ENCODE results near the gene COA6.
"Not testable (repeated sequence)": the region's sequence is repeated elsewhere in the genome, so short reads cannot be mapped to it uniquely, and the experiment has no call there.

COA6 gene

GRCh38 chr1:234369784-234370183 is 3.5 kb upstream of the COA6 start:
- peak; percentile 75 for DNase-seq (ENCODE audit: low read depth)

DNA sequence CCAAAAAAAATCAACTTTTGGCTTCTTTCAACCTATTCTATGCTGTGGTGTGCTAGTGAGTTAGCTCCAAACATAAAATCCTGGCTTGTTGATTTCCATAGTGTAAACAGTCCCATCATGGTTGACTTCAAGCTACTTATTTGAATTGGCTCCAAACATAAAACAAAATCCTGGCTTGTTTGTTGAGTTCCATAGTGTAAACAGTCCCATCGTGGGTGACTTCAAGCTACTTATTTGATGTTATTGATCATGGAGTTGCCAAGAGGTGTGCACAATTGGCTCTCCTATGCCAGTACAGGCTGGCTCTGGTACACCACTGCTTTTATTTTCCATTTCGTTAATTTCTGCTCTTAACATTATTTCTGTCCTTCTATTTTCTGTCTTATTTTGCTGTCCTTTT is 1.8 kb upstream of the COA6 start:
- DNase-seq (ENCODE audit: low read depth): no peak

GRCh38 chr1:234372011-234372757 is 1.1 kb upstream of the COA6 start:
- no peak for DNase-seq (ENCODE audit: low read depth)

- DNase-seq (ENCODE audit: low read depth): no peak
These were observed 651 bp downstream of the COA6 start for GRCh38 chr1:234373959-234374254.

- peak; percentile 15 for DNase-seq (ENCODE audit: low read depth)
These were observed 2.4 kb downstream of the COA6 start for GRCh38 chr1:234375672-234376071.

GRCh38 chr1:234379591-234380109 is 6.4 kb downstream of the COA6 start:
- not testable (repeated sequence) for DNase-seq (ENCODE audit: low read depth)

DNA sequence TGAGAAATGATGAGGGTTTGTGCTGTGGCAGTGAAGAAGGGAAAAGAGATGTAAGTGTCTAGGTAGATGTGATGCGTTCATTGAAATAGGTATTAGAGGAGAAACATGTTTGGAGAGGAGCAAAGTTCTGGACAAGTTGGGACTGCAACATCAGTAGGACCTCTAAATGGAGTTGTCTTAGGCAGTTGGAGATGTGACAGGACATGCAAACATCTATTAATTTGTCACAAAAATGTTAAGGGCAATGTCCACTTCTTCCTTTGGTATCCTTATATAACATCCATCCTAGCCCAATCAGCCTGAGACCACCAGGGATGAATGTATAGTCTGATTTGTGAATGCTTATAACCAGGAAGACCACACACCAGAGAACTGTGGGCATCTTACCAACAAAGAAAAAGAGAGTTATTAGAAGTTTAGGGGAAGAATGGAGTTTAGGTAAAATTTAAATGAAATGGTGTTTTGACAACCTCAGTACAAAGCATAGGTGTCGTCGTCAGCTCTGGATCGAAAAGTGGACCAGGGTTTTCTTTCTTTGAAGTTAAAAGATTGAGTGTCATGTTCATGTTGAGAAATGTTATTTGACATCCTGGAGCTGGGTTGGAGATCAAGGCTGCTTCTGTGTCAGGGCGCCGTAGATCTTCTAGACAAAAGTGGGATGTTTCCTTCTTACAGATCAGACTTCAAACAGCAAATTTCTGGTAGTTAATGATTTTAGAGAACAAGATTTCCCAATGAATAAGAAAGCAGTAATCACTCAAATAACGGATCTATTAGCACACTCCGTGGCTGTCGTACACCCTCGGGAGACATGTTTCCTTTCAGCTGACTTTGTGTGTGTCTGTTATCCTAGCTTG is 8.7 kb downstream of the COA6 start:
- DNase-seq (ENCODE audit: low read depth): no peak

DNA sequence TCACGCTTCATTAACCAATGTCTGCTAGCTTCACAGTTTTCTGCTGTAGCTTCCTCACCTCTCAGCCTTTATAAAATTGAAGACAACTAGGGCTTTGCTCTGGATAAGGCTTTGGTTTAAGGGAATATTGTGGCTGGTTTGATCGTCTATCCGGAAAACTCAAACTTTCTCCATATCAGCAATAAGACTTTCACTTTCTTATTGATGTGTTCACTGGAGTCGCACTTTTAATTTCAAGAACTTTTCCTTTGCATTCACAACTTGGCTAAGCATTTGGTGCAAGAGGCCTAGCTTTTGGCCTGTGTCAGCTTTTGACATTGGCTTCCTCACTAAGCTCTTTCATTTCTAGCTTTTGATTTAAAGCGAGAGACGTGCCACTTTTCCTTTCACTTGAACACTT is 12.9 kb downstream of the COA6 start:
- no peak for DNase-seq (ENCODE audit: low read depth)

DNA sequence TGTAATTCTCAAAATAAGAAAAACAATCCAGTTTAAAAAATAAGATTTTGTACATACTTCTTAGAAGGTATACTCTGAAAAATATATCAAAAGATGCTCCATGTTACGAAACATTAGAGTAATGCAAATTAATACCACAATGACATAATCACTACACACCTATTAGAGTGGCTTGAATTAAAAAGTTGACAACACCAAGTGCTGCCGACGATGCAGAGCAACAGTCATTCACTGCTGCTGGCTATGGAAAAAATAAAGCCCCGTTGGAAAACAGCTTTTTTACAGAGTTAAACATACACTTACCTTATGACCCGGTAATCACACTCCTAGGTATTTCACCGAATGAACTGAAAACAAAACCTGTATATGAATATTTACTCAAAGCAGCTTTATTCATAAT is 14.8 kb downstream of the COA6 start:
- DNase-seq (ENCODE audit: low read depth): no peak

DNA sequence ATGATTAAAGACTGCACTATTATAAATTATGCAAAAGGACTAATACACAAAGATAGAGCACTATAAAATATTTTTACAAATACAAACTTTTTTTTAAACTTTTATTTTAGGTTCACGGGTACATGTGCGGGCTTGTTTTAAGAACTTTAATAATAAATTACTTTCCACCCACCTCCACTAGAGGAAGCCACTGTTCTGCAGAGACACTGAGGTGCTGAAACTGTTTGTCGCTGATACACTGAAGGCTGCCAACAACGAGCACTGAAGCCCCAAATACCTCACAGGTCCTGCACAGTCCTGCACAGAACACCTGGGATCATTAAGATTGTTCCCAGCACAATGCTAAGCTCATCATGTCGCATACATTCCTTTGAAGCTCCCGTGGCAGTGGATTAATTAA is 19.9 kb downstream of the COA6 start:
- no peak for DNase-seq (ENCODE audit: low read depth)

GRCh38 chr1:234395297-234395696 is 22.0 kb downstream of the COA6 start:
- DNase-seq (ENCODE audit: low read depth): no peak

- no peak for DNase-seq (ENCODE audit: low read depth)
These were observed 22.8 kb downstream of the COA6 start for GRCh38 chr1:234396092-234396491.

GRCh38 chr1:234396871-234397270 is 23.6 kb downstream of the COA6 start:
- DNase-seq (ENCODE audit: low read depth): no peak

- no peak for DNase-seq (ENCODE audit: low read depth)
These were observed 24.5 kb downstream of the COA6 start for GRCh38 chr1:234397732-234398131.

DNA sequence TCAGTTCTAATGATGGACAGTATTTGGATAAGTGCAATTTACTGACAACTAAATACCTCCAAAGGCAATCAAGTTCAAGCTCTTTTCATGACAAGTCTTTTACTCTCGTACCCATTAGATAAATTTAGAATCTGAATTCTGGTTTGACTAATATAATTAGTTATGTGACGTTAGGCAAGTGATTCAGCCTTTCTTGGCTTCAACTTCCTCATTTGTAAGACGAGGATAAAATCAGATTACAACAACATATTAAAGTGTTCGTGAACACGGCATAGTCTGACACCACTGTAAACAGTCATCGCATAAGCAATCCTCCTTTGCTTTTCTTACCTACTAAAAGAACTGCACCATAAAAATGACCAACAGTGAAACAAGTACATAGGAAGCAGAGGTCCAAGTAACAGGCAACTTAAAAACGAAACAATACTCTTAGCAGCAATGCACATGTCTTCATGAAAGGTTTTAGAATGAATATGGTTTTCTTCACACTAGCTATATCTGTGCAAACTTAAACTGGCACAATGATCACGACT is 25.7 kb downstream of the COA6 start:
- DNase-seq (ENCODE audit: low read depth): peak; percentile 51

- DNase-seq (ENCODE audit: low read depth): not testable (repeated sequence)
These were observed 26.3 kb downstream of the COA6 start for GRCh38 chr1:234399515-234399914.

GRCh38 chr1:234400773-234401172 is 27.5 kb downstream of the COA6 start:
- peak; percentile 46 for DNase-seq (ENCODE audit: low read depth)

GRCh38 chr1:234401658-234402057 is 28.4 kb downstream of the COA6 start:
- DNase-seq (ENCODE audit: low read depth): no peak

DNA sequence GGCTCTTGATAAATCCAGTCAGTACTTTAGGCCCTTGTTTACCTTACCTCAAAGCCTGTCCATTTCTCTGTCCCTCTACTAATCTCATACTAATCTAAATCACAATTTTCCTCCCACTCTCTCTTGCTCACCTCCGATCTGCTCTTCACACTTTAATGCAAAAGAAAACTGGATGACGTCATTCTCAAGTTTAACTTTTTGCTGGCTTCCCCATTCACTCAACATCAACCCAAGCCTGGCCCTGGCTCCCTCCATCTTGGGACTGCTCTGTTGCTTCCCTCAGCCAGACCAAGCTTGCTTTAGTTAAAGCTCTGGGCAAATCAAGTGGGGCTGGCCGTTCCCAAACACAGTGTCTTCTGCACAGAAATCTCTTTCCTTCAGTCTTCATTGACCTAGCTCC is 29.7 kb downstream of the COA6 start:
- DNase-seq (ENCODE audit: low read depth): no peak

DNA sequence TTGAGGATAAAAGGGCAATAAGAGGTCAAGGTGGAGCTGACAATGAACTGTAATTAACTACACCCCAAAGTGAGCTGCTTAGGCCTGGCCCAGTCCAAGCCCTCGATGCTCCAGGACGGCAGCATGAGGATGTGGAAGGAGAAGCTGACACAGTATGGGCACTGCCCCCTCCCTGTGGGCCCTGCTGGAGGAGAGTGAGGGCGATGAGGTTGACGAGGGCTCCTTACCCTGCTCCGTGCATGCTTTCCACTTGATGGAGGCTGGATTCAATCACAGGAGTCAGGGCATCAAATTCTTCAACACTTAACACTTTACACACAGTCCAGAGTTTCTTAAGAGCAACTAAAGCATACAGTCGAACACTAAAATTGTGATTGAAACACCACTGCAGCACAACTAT is 32.4 kb downstream of the COA6 start:
- no peak for DNase-seq (ENCODE audit: low read depth)

DNA sequence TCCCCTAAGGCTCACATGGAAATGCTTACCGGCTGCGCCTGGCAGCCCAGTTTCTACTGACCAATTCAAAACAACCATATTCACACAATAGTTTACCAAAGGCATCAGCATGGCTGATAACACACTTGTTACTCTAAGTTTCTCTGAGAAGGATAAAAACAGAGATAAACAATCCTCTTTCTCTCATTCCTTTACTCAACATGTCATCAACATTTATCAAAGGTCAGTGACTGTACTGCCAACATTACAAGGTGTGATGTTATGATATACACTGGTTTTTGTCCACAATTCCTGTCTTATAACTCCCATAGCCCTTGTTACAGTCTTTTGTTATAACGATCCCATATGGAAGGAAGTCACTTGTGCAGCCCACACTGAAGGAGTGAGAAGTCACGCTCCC is 33.6 kb downstream of the COA6 start:
- DNase-seq (ENCODE audit: low read depth): no peak

GRCh38 chr1:234408757-234409156 is 35.5 kb downstream of the COA6 start:
- no peak for DNase-seq (ENCODE audit: low read depth)

GRCh38 chr1:234409328-234409727 is 36.1 kb downstream of the COA6 start:
- peak; percentile 37 for DNase-seq (ENCODE audit: low read depth)

All from iris pigment epithelial cell (primary cell).